Ishikawa (cell line): ENCODE results near the gene ZNF778.

ENCODE experiments used
- CEBPB ChIP-seq: IDR thresholded peaks from 2 replicates; pipeline ENCODE4 v1.6.1; 2012
- CREB1 ChIP-seq: IDR thresholded peaks from 2 replicates; pipeline ENCODE4 v1.6.1; 2012; ENCODE audit warnings: low read depth
- EP300 ChIP-seq: IDR thresholded peaks from 2 replicates; pipeline ENCODE4 v1.6.1; 2012; ENCODE audit warnings: borderline replicate concordance
- MAX ChIP-seq: IDR thresholded peaks from 2 replicates; pipeline ENCODE4 v1.6.1; 2012
- NFIC ChIP-seq: IDR thresholded peaks from 2 replicates; pipeline ENCODE4 v1.6.1; 2012
- RAD21 ChIP-seq: IDR thresholded peaks from 2 replicates; pipeline ENCODE4 v1.6.1; 2012; ENCODE audit warnings: low read depth
- REST ChIP-seq: IDR thresholded peaks from 2 replicates; pipeline ENCODE4 v1.6.1; 2012; ENCODE audit warnings: low read depth, mild to moderate bottlenecking
- TAF1 ChIP-seq: IDR thresholded peaks from 2 replicates; pipeline ENCODE4 v1.6.1; 2012; ENCODE audit warnings: low read depth, mild to moderate bottlenecking
- TCF12 ChIP-seq: IDR thresholded peaks from 2 replicates; pipeline ENCODE4 v1.6.1; 2012; ENCODE audit warnings: low read depth
- USF1 ChIP-seq: IDR thresholded peaks from 2 replicates; pipeline ENCODE4 v1.6.1; 2012
- YY1 ChIP-seq: IDR thresholded peaks from 2 replicates; pipeline ENCODE4 v1.6.1; 2012; ENCODE audit warnings: low read depth

GRCh38 chr16:89191901-89192185 is 25.7 kb upstream of the ZNF778 start:
- no peak for TF ChIP-seq YY1
- TF ChIP-seq USF1, result no peak
- TF ChIP-seq TCF12, result no peak
- no peak for TF ChIP-seq RAD21
- no peak for TF ChIP-seq TAF1
- no peak for TF ChIP-seq CREB1
- no peak for TF ChIP-seq EP300
- TF ChIP-seq REST, result no peak
- TF ChIP-seq CEBPB, result no peak
- no peak for TF ChIP-seq MAX
- no peak for TF ChIP-seq NFIC
